ENCODE measurements around the gene THAP4. TPM values are rescaled to one million over a fixed set of nuclear protein-coding genes. Genes with fewer than 3 reads are reported as not detected.

THAP4 gene
- total and polyA plus RNA-seq, 2 of the 4 experiments (the other 2 are of a cell fraction): 33.9 to 55.1 TPM

- H2BK15ac ChIP-seq (ENCODE audit: low read depth, low read length): no peak overlapping the region
- no peak overlapping the region for H3K56ac ChIP-seq (ENCODE audit: extremely low read depth, insufficient read depth, low read length)
- H3K79me1 ChIP-seq (ENCODE audit: low read depth in 1 of 2, low read length in 2 of 2): peaks cover 12 to 49% of the 10 kb centered on the region in 2 experiments
- BruUV-seq (replicated peaks): no TSS peak
- dilution Hi-C loops (cut with HindIII; ENCODE audit: low sequenced_read_pairs, unreplicated experiment) (no loop called here), intact Hi-C loops (cut with micrococcal nuclease) (no loop called here), in situ Hi-C loops (cut with MboI; ENCODE audit: low sequenced_read_pairs) (no loop called here)
- H2BK5ac ChIP-seq (ENCODE audit: low read depth, low read length, poor library complexity, severe bottlenecking): no peak overlapping the region
- H4K91ac ChIP-seq (ENCODE audit: insufficient read depth, low read depth, low read length): no peak overlapping the region
- H3K4me1 ChIP-seq (ENCODE audit: control insufficient read depth, insufficient read depth, low read length): peaks cover 11% of the 10 kb centered on the region
- H3K4me2 ChIP-seq (ENCODE audit: low read depth, low read length): no peak overlapping the region
- CTCF ChIA-PET: no interaction called here
- WGBS, 2 experiments (ENCODE audit: extremely low coverage in 2 of 2, insufficient read length in 1 of 2): 89% methylated on average over 3 of the region's 10 CpGs; no CpG with 5 or more reads in 1 of the 2 experiments
- H2BK20ac ChIP-seq (ENCODE audit: low read depth, low read length): no peak overlapping the region
- H3K36me3 ChIP-seq (ENCODE audit: control insufficient read depth, insufficient read depth, low read length): peaks cover 28% of the 10 kb centered on the region
- TF ChIP-seq RCOR1 (IDR thresholded peaks at IDR 0.05; ENCODE audit: insufficient replicate concordance, low read length) (no peak), SMC3 (IDR thresholded peaks at IDR 0.05; ENCODE audit: low read depth, low read length) (no peak), MXI1 (IDR thresholded peaks at IDR 0.05; ENCODE audit: borderline replicate concordance, low read depth, low read length) (no peak), CEBPB (IDR thresholded peaks at IDR 0.05; ENCODE audit: low read depth, low read length) (no peak), CHD1 (IDR thresholded peaks at IDR 0.05; ENCODE audit: low read depth, low read length) (no peak), RFX5 (IDR thresholded peaks at IDR 0.05; ENCODE audit: low read depth, low read length) (no peak)
- TF ChIP-seq, protein P1, sequence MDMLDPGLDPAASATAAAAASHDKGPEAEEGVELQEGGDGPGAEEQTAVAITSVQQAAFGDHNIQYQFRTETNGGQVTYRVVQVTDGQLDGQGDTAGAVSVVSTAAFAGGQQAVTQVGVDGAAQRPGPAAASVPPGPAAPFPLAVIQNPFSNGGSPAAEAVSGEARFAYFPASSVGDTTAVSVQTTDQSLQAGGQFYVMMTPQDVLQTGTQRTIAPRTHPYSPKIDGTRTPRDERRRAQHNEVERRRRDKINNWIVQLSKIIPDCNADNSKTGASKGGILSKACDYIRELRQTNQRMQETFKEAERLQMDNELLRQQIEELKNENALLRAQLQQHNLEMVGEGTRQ (IDR thresholded peaks at IDR 0.05; ENCODE audit: low read depth, low read length): no peak
- TF ChIP-seq, protein P2, sequence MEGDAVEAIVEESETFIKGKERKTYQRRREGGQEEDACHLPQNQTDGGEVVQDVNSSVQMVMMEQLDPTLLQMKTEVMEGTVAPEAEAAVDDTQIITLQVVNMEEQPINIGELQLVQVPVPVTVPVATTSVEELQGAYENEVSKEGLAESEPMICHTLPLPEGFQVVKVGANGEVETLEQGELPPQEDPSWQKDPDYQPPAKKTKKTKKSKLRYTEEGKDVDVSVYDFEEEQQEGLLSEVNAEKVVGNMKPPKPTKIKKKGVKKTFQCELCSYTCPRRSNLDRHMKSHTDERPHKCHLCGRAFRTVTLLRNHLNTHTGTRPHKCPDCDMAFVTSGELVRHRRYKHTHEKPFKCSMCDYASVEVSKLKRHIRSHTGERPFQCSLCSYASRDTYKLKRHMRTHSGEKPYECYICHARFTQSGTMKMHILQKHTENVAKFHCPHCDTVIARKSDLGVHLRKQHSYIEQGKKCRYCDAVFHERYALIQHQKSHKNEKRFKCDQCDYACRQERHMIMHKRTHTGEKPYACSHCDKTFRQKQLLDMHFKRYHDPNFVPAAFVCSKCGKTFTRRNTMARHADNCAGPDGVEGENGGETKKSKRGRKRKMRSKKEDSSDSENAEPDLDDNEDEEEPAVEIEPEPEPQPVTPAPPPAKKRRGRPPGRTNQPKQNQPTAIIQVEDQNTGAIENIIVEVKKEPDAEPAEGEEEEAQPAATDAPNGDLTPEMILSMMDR (conservative IDR thresholded peaks at IDR 0.05; ENCODE audit: low read depth, low read length): no peak
- H4K20me1 ChIP-seq (ENCODE audit: insufficient read depth, low read length): peaks cover 51% of the 10 kb centered on the region
- H3K9ac ChIP-seq (ENCODE audit: low read depth, low read length): no peak overlapping the region
- H3K27ac ChIP-seq (ENCODE audit: insufficient read depth, low read length): no peak overlapping the region
- H2AFZ ChIP-seq (replicated peaks; ENCODE audit: low read length, poor library complexity): no peak overlapping the region
- H3K4ac ChIP-seq (ENCODE audit: low read depth, low read length): no peak overlapping the region
- no peak overlapping the region for H3K23ac ChIP-seq (ENCODE audit: low read depth, low read length)
- H3K14ac ChIP-seq (replicated peaks; ENCODE audit: low read depth, low read length): no peak overlapping the region
- H2AK9ac ChIP-seq (replicated peaks; ENCODE audit: low read depth, low read length, poor library complexity): no peak overlapping the region
- H2BK120ac ChIP-seq (ENCODE audit: low read depth, low read length): no peak overlapping the region
- no peak overlapping the region for H2AK5ac ChIP-seq (ENCODE audit: low read depth, low read length)
- no peak for ATAC-seq (ENCODE audit: low read depth)
- no peak for DNase-seq
- H3K18ac ChIP-seq (ENCODE audit: low read depth, low read length): no peak overlapping the region
- no peaks in the 10 kb centered on the region for H3K27me3 ChIP-seq (ENCODE audit: control insufficient read depth, insufficient read depth, low read length)
- peaks cover 14% of the 10 kb centered on the region for H3K9me1 ChIP-seq (ENCODE audit: insufficient read depth, low read length)
- POLR2A ChIA-PET (ENCODE audit: unreplicated experiment): no interaction called here
- no peak overlapping the region for H4K5ac ChIP-seq (ENCODE audit: low read depth, low read length)
- no peak overlapping the region for H4K8ac ChIP-seq (ENCODE audit: low read depth in 2 of 2, low read length in 2 of 2)
- H3K9me3 ChIP-seq (ENCODE audit: control insufficient read depth, insufficient read depth, low read length): no peaks in the 10 kb centered on the region
- no peak overlapping the region for H3K4me3 ChIP-seq (ENCODE audit: insufficient read depth, low read depth, low read length)
These were observed 71.5 kb downstream of the THAP4 start for GRCh38 chr2:241565411-241565810.
